KBM-7 (cell line): ENCODE data around the gene UHRF2.

Experiments
- DNase-seq: peaks from one replicate; pipeline ENCODE4 v3.0.0-alpha.2; 2015
- in situ Hi-C: fragments of 300-500 bp; cut with MboI; formaldehyde crosslinking; loops from 2 replicates; pipeline ENCODE4 v1.14.3; 2020; ENCODE audit warnings: low sequenced_read_pairs, low pct_unique_long_range_greater_than_20kb, mixed read lengths

The UHRF2 gene

GRCh38 chr9:6549106-6549800 lies 136.3 kb downstream of the UHRF2 start:
- DNase-seq: no peak
- in situ Hi-C loops: no loop called here

- no peak for DNase-seq
- in situ Hi-C loops: loop anchor here (25.0 kb wide), 1 partner anchor 189 kb away; no protein-coding TSS in a partner anchor
These were observed 138.1 kb downstream of the UHRF2 start for GRCh38 chr9:6551136-6551535.

GRCh38 chr9:6552033-6552432 lies 139.0 kb downstream of the UHRF2 start:
- no peak for DNase-seq
- in situ Hi-C loops: loop anchor here (25.0 kb wide), 1 partner anchor 190 kb away; no protein-coding TSS in a partner anchor

GRCh38 chr9:6552498-6553121 lies 139.6 kb downstream of the UHRF2 start:
- no peak for DNase-seq
- in situ Hi-C loops: loop anchor here (25.0 kb wide), 1 partner anchor 190 kb away; no protein-coding TSS in a partner anchor

- in situ Hi-C loops: loop anchor here (25.0 kb wide), 1 partner anchor 192 kb away; no protein-coding TSS in a partner anchor
- no peak for DNase-seq
These were observed 140.9 kb downstream of the UHRF2 start for GRCh38 chr9:6553866-6554265.
